HG02642 (cell line): Measurements from ENCODE around the gene RNF212B.

ENCODE experiments used
- ATAC-seq: cut with Tn5 transposase; IDR thresholded peaks from one replicate; pipeline ENCODE4 v1.9.1; 2021; ENCODE audit warnings: mild to moderate bottlenecking; ENCODE audit not compliant: unreplicated experiment, poor library complexity

The RNF212B gene

DNA sequence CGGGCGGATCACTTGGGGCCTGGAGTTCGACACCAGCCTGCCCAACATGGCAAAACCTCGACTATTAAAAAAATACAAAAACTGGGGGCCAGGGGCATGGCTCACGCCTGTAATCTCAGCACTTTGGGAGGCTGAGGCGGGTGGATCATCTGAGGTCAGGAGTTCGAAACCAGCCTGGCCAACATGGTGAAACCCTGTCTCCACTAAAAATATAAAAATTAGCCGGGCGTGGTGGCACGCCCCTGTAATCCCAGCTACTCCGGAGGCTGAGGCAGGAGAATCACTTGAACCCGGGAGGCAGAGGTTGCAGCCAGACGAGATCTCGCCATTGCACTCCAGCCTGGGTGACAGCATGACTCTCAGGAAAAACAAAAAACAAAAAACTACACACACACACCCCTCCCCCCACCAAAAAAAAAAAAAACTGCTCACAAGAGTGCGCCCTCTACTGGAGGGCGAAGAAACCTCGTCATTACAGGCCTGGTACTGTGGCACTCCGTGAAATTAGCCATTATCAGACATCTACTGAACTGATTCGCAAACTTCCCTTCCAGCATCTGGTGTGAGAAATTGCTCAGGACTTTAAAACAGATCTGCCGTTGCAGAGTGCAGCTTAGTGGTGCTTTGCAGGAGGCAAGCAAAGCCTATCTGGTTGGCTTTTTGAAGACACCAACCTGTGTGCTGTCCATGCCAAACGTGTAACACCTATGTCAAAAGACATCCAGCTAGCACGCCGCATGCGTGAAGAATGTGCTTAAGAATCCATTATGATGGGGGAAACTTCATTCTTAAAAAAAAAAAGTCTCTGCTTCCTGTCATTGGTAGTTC, 57.2 kb downstream of the RNF212B start:
- ATAC-seq = no peak

DNA sequence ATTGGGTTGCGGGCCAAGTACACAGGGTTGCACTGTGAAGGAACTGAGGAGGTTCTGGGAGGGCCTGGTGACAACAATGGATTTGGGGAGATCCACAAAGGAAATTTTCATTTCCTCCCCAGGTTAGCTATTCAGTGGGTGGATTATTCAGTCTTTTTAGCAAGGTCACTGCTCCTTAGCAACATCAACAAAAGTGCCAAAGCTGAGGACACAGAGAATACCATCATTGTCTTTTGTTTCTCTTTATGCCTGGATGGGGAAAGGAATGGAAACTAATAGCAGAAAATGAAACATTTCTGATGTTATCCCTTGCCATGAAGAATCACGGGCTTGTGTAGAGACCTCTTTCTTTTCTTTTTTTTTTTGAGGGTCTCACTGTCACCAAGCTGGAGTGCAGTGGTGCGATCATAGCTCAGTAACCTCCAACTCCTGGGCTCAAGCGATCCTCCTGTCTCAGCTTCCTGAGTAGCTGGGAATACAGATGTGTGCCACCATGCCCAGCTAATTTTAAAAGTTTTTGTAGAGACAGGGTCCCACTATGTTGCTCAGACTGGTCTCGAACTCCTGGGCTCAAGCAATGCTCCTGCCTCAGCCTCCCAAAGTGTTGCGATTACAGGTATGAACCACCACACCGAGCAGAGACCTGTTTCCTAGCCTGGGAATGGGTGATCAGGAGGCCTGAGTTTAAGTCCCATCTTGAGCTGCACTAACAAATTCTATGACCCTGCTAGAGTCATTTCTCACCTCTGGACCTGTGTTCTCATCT, 58.5 kb downstream of the RNF212B start:
- no peak for ATAC-seq

- no peak for ATAC-seq
These were observed 59.4 kb downstream of the RNF212B start for GRCh38 chr14:23297096-23297495.

GRCh38 chr14:23297611-23298277, 60.0 kb downstream of the RNF212B start:
- no peak for ATAC-seq

- no peak for ATAC-seq
These were observed 61.6 kb downstream of the RNF212B start for GRCh38 chr14:23299211-23299957.

- no peak for ATAC-seq
These were observed 62.4 kb downstream of the RNF212B start for GRCh38 chr14:23299986-23300686.

DNA sequence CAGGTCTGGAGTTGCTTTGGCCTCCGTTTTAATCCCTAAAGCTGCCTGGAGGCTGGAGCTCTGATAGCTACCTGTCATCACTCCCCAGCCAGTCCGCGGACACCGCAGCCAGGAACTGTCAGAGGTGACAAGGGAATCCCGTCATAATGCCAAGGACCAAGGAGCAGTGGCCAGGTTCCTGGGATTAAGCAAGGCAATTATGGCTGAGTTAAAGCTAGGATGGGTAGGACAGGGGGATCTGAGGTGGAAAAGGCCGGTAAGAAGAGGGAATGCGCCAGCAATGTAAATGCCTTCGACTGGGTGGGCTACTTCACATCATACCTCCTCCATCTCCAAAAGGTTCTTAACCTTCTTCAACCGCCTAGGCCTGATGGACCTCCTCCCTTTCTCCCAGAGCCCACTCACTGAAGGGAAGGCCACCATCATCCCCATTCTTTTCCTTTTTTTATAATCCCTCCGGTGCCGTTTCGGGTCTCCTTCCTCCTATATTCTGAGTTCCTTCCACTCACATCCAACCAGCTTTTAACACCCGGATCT, 63.0 kb downstream of the RNF212B start:
- ATAC-seq = no peak

- ATAC-seq = peak; percentile 80
These were observed 63.7 kb downstream of the RNF212B start for GRCh38 chr14:23301288-23301968.

- ATAC-seq = peak; percentile 20
These were observed 64.2 kb downstream of the RNF212B start for GRCh38 chr14:23301969-23302289.

DNA sequence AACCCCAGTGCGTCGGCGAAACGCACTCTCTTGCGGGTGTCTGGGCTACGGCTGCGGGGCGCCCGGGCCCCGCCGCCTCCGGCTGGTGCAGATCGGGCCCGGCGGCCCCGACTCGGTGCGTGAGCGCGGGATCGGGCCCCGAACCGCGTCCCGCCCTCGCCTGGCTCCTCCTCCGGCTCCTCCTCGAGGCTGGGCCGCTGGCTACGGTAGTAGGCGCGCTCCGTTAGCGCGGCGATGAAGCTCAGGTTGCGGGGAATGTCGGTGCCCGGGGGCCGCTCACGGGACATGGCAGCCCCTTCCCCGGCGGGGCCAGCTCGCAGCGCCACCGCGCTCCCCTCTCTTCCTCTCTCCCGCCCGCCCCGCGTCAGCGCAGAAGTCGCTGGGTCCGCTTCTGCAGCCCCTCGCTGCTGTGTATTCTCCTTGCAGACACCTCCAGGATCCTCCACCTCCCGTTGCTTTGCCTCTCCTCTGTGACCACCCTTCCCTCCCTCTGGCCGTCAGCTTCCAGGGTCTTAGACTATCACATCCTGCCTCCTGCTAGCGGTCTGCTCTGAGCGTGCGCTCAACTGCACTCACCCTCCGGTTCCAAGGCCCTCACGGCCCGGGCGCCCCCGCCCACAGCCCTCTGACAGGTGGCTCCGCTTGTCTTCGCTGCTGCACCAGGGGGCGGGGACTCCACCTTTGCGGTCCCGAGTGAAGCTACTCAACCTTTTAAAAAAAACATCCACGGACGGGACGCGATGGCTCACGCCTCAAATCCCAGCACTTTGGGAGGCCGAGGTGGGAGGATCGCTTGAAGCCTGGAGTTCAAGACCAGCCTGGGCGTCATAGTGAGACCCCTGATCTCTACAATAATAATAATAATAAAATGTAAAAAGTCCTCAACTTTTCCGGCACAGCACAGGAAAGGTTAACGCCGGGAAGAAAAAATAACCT, 64.8 kb downstream of the RNF212B start, which contains the start of gene PPP1R3E:
PPP1R3E (minus strand) TSS at position 570 of the 936 bp plus-strand sequence; CDS start at position 287, 283 bp downstream.
- ATAC-seq = peak; percentile 38

DNA sequence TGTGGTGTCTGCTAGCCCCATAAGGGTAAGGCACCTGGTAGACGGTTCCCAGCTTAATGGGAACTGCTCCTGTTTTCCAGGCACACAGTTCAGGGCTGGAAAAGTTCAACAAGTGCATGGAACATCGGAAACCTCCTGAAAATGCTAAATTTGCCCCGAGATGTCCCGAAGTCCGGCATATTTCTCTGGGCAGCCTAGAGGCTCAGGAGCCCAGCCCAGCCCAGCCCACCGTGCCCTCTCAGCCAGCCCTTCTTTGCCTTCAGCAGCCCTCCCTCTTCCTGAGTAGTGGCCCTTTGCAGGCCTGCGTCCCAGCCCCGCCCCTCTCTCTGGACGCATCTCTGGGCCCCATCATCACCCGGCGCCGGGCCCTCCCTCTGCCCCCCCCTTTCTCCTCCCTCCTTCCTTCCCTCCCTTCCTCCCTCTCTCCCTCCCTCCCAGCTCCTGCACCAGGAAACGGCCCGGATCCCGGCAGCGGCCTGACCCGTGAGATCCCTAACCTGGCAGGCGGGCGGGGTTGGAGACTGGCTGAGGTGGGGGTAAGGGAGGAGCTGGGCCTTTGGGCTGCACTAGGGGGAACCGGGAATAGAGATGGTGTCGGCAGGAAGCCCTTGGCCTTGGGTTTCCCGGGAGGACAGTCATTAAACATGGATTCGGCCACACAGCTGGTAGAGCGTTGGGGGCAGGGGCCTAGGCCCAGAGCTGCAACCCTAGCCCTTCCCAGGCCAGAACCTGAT, 68.8 kb downstream of the RNF212B start, which contains the start of gene BCL2L2:
BCL2L2 (plus strand) TSS at position 422 of the 734 bp plus-strand sequence. CDS start 935 bp downstream, outside the sequence.
- no peak for ATAC-seq

DNA sequence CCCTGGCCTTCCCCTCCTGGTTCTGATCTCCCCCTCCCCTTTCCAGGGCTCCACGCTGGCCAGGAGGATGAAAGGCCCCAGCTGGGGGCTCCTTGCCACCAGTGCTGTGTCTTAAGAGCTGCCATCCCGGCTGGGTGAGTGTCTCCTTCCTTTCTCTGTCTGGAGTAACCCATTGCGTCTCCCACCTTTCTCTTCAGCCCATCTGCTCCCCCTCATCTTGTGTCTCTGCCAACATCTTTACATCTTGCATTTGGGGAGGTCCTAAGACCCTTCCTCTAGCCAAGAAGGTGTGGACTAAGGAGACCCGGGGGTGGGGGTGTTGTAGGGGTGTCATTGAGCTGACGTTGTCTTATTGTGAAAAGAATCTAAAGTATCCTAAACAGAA, 69.4 kb downstream of the RNF212B start:
- ATAC-seq = no peak

GRCh38 chr14:23307687-23308644, 70.2 kb downstream of the RNF212B start:
- ATAC-seq = no peak

GRCh38 chr14:23308721-23309445, 71.1 kb downstream of the RNF212B start:
- ATAC-seq = no peak

DNA sequence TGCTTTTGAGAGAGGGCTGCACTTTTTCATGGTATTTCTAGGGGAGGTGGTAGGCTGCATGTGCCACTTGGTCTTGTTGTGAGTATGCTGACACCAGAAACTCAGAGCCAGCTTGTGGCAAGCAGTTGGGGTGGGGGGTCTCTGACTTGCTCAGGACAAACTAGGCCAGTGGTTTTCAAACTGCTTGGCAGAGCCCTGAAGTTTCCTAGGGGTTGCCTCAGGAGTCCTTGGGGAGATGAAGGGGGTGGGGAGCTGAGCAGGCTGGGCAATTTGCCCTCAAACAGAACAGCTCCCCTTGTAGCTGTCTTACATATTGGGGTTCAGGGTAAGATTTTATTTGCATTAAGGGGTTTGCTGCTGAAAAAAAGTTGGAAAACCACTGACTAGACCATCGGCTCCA, 72.8 kb downstream of the RNF212B start:
- ATAC-seq = no peak
